ELF-1 (cell line): ENCODE data around the gene PLEKHO2.

Source experiments
- DNase-seq: peaks from one replicate; pipeline ENCODE4 v3.0.0-alpha.2; 2016; ENCODE audit warnings: low read depth, low spot score

Gene PLEKHO2

DNA sequence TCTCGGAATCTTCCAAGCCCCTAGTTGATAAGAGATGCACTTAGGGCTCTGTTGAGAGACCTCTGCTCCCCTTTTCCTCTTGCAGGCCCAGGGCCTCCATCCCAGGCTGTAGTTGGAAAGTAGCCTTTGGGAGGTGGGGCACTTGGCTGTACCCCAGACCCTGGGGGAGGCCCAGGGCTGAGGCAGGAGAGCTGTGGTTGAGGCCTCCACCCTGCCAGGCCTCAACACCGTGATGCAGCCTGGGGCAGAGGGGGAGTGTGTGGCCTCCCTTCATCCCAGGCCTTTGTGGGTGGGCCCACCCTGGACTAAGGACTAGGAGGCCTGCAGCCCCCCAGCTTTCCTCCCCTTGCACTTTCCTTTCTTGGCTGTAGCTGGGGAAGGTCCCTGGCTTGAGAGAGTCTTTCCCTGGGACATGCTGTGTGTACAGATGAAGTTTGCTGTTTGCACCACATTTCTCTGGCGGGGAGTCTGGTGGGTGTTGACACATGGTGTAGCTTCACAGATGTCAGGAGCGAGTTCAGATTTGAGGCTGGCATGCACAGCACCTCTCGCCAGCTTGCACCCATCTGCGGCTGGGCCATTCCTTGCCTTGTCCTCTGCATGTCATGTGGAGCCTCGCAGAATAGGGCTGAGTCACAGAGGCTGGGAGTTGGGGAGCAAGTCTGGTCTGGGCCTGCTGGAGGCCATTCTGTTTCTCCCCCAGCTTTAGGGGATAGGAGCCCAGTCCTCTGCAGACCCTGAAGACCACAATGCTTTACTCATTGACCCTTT lies 13.7 kb downstream of the PLEKHO2 start:
- DNase-seq, result no peak

DNA sequence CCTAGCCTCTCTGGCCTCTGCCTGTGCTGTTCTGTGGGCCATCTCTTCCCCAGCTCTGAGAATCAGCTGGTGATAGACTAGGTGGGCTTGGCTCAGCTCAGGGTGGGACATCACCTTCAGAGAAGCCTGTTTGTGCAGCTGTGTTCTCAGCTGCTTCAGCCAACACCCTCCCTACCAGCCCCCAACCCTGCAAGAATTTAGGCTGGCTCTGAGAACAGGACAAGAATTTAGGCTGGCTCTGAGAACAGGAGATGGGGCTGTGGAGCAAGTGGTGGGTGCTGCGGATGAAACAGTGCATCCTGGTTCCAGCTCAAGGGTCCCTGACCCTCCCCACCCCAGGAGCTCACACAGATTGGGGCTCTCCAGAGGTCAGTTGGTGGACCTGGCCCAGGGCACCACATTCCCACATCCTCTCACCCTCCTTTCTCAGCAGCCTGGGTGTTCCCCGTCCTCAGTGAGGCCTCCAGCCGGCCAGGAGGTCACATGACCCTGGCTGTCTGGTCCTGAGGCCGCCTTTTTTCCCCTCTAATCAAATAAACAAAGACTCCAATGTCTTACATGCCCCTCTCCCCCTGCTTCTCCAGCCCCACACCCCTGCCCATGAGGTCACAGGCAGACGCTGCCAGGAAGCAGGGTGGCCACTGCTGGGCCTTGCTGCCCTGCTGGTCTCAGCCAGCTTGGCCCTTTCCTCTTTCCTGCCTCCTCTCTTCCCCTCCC lies 14.9 kb downstream of the PLEKHO2 start:
- peak; percentile 72 for DNase-seq

- DNase-seq, result no peak
Observed at GRCh38 chr15:64857421-64857820, 15.7 kb downstream of the PLEKHO2 start.

DNA sequence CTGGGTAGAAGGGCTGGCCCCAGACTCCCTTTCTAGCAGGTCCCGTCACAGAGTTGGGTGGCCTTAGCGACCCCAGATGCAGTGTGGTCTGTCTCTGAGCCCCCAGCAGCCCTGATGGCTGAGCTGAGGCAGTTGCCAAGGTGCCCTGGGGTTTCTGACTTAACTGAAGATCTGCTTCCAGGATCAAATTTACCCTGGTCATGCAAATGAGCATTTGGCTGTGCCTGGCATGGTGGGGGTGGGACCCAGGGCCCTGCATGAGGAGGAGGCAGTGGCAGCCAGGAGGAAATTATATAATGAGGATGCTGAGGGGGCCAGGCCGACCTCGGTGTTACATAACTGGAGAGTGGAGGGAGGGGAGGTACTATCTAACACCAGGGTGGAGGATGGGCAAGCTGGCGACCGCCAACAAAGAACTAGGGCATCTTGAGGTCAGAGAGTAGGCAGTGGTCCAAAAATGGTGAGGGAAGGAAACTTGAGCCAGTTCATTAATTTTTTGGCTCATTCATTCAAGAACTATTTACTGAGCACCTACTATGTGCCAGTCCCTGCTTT lies 16.4 kb downstream of the PLEKHO2 start:
- DNase-seq, result no peak

DNA sequence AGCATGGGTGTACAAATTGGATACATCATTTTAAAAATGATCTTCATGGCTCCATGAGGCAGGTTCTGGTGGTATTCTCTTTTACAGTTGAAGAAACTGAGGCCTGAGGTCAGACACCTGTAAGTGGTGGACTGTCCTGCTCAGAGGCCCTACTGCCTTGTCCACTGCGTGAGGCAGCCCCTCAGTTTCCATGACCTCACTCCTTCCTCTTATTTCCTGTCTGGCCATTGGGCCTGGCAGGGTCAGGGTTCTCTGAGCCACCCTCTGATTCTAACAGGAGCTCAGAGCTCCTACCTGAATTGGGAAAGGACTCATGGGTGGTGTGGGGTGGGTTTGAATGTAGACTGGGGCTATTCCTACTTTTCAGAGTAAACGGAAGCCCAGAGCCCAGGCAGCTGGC lies 17.5 kb downstream of the PLEKHO2 start:
- no peak for DNase-seq

- no peak for DNase-seq
Observed at GRCh38 chr15:64861331-64861730, 19.6 kb downstream of the PLEKHO2 start.

GRCh38 chr15:64861960-64862359 lies 20.2 kb downstream of the PLEKHO2 start:
- DNase-seq, result no peak

GRCh38 chr15:64862408-64862807 lies 20.7 kb downstream of the PLEKHO2 start:
- no peak for DNase-seq

- no peak for DNase-seq
Observed at GRCh38 chr15:64864068-64864467, 22.4 kb downstream of the PLEKHO2 start.

DNA sequence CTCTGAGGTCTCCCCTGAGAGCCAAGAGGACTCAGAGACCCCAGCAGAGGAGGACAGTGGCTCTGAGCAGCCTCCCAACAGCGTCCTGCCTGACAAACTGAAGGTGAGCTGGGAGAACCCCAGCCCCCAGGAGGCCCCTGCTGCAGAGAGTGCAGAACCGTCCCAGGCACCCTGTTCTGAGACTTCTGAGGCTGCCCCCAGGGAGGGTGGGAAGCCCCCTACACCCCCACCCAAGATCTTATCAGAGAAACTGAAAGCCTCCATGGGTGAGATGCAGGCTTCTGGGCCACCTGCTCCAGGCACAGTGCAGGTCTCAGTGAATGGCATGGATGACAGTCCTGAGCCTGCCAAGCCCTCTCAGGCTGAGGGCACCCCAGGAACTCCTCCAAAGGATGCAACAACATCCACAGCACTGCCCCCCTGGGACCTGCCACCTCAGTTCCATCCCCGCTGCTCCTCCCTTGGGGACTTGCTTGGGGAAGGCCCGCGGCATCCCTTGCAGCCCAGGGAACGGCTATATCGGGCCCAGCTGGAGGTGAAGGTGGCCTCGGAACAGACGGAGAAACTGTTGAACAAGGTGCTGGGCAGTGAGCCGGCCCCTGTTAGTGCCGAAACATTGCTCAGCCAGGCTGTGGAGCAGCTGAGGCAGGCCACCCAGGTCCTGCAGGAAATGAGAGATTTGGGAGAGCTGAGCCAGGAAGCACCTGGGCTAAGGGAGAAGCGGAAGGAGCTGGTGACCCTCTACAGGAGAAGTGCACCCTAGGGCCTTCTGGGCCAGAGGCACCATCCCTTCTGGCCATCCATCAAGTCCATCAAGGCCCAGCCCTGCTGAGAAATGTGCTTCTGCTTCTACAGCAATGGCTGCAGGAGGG lies 23.6 kb downstream of the PLEKHO2 start:
- DNase-seq, result no peak

GRCh38 chr15:64865998-64866520 lies 24.3 kb downstream of the PLEKHO2 start:
- DNase-seq, result peak; percentile 86

- DNase-seq, result no peak
Observed at GRCh38 chr15:64869501-64869900, 27.8 kb downstream of the PLEKHO2 start.

GRCh38 chr15:64870353-64870752 lies 28.6 kb downstream of the PLEKHO2 start:
- DNase-seq, result no peak

- no peak for DNase-seq
Observed at GRCh38 chr15:64875641-64876223, 34.0 kb downstream of the PLEKHO2 start.

DNA sequence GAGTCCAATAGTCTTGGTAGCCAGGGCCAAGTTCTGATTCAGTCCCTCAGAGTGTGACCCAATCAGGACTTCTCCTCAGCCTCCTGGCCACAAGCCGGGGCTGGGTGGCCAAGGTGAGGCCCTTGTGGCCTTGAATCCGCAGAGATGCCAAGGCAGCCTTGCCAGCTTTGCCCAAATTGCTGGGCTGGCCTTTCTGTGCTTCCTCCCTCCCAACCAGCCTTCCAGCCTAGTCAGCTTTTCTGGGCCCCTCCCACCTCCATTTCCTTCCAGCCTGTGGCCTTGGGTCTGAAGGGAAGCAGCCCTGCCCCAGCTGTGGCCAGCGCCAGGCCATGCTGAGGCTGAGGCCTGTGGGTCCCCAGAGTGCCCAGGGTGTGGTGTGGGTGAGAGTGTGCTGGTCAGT lies 35.7 kb downstream of the PLEKHO2 start:
- no peak for DNase-seq

DNA sequence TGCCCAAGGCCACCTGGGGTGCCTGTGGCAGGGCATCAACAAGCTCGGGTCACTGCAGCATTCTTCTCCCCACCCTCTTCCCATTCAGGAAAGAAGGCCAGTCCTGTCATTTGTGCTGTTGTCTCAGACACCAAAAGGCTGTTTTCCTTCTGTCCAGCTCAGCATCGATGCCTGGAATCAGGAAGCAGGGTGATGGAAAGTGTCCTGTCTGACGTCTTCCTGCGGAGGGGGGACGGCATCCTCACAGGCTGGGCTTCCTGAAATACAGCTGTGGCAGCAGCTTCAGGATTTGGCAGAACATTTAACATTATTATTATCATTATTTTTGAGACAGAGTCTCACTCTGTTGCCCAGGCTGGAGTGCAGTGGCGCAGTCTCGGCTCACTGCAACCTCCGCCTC lies 37.0 kb downstream of the PLEKHO2 start:
- DNase-seq, result no peak

- no peak for DNase-seq
Observed at GRCh38 chr15:64883100-64883581, 41.4 kb downstream of the PLEKHO2 start.

DNA sequence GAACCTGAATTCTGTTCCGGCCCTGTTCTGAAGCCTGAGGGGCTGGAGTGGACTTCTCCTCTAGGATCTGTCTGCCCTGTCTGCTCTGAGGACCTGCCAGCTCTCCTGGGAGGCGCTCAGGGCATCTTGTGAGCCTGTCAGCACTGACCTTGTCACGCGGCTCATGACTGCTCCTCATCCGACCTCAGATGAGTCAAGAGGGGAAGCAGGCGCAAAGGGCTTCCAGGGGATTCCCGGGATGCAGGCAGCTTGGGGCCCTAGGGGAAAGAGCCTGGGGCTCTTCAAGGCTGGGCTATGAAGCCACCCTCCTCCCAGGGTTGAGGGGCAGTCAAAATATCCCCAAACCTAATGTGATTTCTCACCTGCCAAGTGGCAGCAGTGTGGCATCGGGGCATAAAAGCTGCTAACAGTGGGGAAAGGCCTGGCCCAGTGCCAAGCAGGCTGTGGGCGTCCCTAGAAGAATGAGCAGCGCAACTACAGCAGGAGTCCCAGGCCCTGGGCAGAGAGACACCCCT lies 42.3 kb downstream of the PLEKHO2 start:
- DNase-seq, result peak; percentile 47

GRCh38 chr15:64884679-64885078 lies 43.0 kb downstream of the PLEKHO2 start:
- DNase-seq, result no peak

DNA sequence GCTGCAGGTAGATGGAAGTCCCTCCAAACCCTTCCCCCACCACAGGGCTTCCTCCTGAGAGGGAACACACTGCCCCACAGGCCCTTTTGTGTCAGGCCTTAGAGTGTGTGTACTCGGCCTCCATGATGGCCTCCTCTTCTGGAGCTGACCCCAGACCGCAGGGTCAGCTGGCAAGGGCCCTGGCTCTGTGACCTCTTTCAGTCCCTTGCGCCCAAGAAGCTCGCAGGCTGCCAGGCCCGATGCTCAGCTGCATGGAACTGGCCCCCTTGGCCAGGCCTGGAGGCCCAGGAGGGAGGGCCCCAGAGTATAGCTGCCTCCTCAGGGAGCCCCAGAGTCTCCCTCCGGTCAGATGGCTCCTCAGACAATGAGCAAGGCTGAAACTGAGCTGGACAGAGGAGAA lies 46.6 kb downstream of the PLEKHO2 start:
- DNase-seq, result no peak

DNA sequence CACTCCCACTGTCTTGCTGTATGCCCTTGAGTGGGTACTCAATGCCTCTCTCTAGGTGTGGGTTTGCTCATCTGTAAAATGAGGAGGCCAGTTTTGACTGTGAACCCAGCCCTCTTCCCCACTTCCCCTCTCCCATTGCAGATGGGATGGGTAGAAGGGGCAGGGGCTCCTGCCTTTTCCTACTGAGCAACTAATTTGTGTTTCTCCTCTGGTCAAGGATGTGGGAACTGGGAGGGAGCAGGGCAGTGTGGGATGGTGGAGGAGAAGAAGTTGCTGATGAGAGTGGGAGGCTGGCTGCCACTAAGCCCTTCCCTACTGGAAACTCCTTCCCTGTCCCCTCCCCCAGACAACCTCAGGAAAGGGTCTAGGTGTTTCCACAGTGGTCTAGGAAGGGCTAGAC lies 49.8 kb downstream of the PLEKHO2 start:
- no peak for DNase-seq
